ENCODE data around the gene LTO1. TPM values are rescaled to one million over a fixed set of nuclear protein-coding genes. Genes with fewer than 3 reads are reported as not detected.

The LTO1 gene
- total and polyA plus RNA-seq, 2 of the 13 experiments (the other 11 are each of a cell fraction or from before 2014, with no cell fraction given) = 11.8 to 15.0 TPM

DNA sequence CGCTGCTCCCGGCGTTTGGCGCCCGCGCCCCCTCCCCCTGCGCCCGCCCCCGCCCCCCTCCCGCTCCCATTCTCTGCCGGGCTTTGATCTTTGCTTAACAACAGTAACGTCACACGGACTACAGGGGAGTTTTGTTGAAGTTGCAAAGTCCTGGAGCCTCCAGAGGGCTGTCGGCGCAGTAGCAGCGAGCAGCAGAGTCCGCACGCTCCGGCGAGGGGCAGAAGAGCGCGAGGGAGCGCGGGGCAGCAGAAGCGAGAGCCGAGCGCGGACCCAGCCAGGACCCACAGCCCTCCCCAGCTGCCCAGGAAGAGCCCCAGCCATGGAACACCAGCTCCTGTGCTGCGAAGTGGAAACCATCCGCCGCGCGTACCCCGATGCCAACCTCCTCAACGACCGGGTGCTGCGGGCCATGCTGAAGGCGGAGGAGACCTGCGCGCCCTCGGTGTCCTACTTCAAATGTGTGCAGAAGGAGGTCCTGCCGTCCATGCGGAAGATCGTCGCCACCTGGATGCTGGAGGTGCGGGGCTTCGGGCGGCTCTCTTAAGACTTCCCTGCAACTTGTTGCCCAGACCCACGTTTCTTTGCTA, 34.1 kb downstream of the LTO1 start, which contains the start of gene CCND1 (continued):
- TF ChIP-seq POLR2A (IDR thresholded peaks at IDR 0.05; ENCODE audit: insufficient read depth in 1 of 2, low read depth in 2 of 2, low read length in 2 of 2) = peak in 1 of 2 experiments; percentile 99; a peak in 2 of 4 replicates
- no peak for TF ChIP-seq JARID2 (CRISPR knock-in tag; IDR thresholded peaks at IDR 0.05; ENCODE audit: insufficient replicate concordance)
- TF ChIP-seq AGO1 (IDR thresholded peaks at IDR 0.05; ENCODE audit: low read depth, low read length, poor library complexity, severe bottlenecking) = no peak
- TF ChIP-seq SKIL (CRISPR knock-in tag; IDR thresholded peaks at IDR 0.05; ENCODE audit: borderline replicate concordance) = no peak
- TF ChIP-seq ZBTB1 (CRISPR knock-in tag; IDR thresholded peaks at IDR 0.05; ENCODE audit: borderline replicate concordance) = no peak
- TF ChIP-seq ZFY (CRISPR knock-in tag; IDR thresholded peaks at IDR 0.05) = peak; percentile 69
- TF ChIP-seq BRCA1 (CRISPR knock-in tag; IDR thresholded peaks at IDR 0.05) = no peak; the same call in 1 of the 2 replicates
- TF ChIP-seq GATAD2A (CRISPR knock-in tag; IDR thresholded peaks at IDR 0.05) = peak; percentile 61; the same call in 1 of the 2 replicates
- TF ChIP-seq TOPORS (CRISPR knock-in tag; IDR thresholded peaks at IDR 0.05) = no peak
- TF ChIP-seq, protein P1, sequence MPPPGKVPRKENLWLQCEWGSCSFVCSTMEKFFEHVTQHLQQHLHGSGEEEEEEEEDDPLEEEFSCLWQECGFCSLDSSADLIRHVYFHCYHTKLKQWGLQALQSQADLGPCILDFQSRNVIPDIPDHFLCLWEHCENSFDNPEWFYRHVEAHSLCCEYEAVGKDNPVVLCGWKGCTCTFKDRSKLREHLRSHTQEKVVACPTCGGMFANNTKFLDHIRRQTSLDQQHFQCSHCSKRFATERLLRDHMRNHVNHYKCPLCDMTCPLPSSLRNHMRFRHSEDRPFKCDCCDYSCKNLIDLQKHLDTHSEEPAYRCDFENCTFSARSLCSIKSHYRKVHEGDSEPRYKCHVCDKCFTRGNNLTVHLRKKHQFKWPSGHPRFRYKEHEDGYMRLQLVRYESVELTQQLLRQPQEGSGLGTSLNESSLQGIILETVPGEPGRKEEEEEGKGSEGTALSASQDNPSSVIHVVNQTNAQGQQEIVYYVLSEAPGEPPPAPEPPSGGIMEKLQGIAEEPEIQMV (CRISPR knock-in tag; IDR thresholded peaks at IDR 0.05; ENCODE audit: low read depth) = no peak
- TF ChIP-seq FOSL2 (CRISPR knock-in tag; IDR thresholded peaks at IDR 0.05) = peak; percentile 51
- no peak for TF ChIP-seq ZSCAN29 (CRISPR knock-in tag; conservative IDR thresholded peaks at IDR 0.05)
- TF ChIP-seq ZMAT3 (CRISPR knock-in tag; conservative IDR thresholded peaks at IDR 0.05) = 0 out of 2 replicates have a peak, but pooled peaks have one; percentile 53
- TF ChIP-seq TBL1XR1 (IDR thresholded peaks at IDR 0.05; ENCODE audit: borderline replicate concordance, low read length, partially characterized antibody) = no peak
- TF ChIP-seq, protein P2, sequence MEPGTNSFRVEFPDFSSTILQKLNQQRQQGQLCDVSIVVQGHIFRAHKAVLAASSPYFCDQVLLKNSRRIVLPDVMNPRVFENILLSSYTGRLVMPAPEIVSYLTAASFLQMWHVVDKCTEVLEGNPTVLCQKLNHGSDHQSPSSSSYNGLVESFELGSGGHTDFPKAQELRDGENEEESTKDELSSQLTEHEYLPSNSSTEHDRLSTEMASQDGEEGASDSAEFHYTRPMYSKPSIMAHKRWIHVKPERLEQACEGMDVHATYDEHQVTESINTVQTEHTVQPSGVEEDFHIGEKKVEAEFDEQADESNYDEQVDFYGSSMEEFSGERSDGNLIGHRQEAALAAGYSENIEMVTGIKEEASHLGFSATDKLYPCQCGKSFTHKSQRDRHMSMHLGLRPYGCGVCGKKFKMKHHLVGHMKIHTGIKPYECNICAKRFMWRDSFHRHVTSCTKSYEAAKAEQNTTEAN (CRISPR knock-in tag; conservative IDR thresholded peaks at IDR 0.05) = peak; percentile 78; the same call in 1 of the 2 replicates
- no peak for TF ChIP-seq ZBTB44 (CRISPR knock-in tag; IDR thresholded peaks at IDR 0.05)
- peak; percentile 62; the same call in 1 of the 2 replicates for TF ChIP-seq E2F1 (CRISPR knock-in tag; IDR thresholded peaks at IDR 0.05)
- peak; percentile 82 for TF ChIP-seq ISL2 (CRISPR knock-in tag; IDR thresholded peaks at IDR 0.05)
- no peak for TF ChIP-seq SRSF9 (IDR thresholded peaks at IDR 0.05; ENCODE audit: borderline replicate concordance, insufficient read depth, low read depth, low read length, poor library complexity, severe bottlenecking)
- no peak for TF ChIP-seq ZNF7 (CRISPR knock-in tag; IDR thresholded peaks at IDR 0.05)

Data from HepG2 (cell line).